Activated effector memory CD4-positive, alpha-beta T cell treated with anti-CD3 and anti-CD28 coated beads, Interleukin-2, amount 50 U/mL, for 16 hours (primary cell): Measurements from ENCODE around the gene DGKD.

Source experiments
- DNase-seq: peaks from one replicate; pipeline ENCODE4 v3.0.0-alpha.2; 2020

DGKD gene

DNA sequence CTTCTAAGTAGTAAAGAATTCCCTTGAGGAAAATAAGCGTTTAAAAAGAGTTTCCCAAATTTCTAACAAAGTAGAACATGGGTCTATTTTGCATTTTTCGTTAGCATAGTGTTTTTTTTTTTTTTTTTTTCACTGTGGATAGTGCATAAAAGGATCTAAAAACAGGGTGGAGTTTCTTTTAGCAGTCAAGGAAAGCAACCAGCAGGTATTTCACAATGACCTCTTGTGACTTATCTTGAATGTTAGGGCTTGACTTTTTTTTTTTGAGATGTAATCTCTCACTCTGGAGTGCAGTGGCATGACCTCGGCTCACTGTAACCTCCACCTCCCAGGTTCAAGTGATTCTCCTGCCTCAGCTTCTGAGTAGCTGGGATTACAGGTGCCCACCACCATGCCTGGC lies 14.9 kb upstream of the DGKD start:
- DNase-seq: no peak

DNA sequence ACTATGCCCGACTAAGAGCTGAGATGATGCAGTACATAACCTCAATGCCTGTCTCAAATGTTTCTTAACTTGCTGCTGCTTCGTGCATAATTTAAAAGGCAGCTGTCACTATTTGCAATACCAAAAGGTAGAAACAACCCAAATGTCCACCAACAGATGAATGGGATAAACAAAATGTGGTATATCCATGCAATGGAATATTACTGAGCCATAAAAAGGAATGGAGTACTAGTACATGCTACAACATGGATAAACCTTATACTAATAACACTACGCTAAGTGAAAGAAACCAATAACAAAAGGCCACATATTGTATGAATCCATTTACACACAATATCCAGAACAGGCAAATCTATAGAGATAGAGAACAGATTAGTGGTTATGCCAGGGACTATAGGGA lies 13.0 kb upstream of the DGKD start:
- no peak for DNase-seq

- DNase-seq: peak; percentile 10
These were observed 12.0 kb upstream of the DGKD start for GRCh38 chr2:233342301-233342700.

DNA sequence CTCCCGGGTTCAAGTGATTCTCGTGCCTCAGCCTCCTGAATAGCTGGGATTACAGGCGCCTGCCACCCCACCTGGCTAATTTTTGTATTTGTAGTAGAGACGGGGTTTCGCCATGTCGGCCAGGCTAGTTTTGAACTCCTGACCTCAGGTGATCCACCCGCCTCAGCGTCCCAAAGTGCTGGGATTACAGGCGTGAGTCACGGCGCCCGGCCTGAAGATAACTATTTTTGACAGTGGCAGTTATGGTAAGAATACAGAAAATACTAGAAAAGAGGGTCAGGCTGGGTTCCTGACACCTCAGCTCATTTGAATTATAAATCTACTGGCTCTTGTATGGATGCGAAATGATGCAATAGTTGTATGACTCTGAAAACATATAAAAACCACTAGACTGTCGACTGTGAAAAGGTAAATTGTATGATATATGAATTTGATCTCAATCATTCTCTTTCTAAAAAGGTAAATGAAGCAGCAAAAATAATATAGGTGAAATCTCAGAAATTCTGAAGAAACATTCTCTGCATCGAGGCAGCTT lies 11.1 kb upstream of the DGKD start:
- DNase-seq: peak; percentile 25

GRCh38 chr2:233346376-233346775 lies 7.9 kb upstream of the DGKD start:
- DNase-seq: peak; percentile 50

DNA sequence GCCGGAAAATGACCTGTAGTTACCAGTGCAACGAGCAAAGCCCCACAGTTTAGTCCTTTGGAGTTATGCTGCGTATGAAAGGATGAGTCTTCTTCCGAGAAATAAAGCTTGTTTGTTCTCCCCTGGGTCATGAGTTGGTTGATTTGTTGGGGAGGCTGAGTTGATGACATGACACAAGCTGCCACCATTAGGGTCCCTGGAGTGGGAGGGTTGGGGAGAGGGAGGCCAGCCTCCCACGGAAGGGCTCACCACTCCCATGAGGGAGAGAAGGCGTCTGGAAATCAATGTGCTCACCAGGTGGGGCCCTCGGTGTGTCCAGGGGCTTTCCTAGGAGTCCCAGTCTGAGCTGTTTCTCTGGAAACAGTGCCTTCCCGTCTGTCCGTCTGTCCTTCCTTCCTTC lies 7.4 kb upstream of the DGKD start:
- peak; percentile 49 for DNase-seq

GRCh38 chr2:233349005-233349998 lies 5.0 kb upstream of the DGKD start:
- no peak for DNase-seq

- peak; percentile 75 for DNase-seq
These were observed 3.6 kb upstream of the DGKD start for GRCh38 chr2:233350708-233351107.

GRCh38 chr2:233351423-233351822 lies 2.9 kb upstream of the DGKD start:
- no peak for DNase-seq

DNA sequence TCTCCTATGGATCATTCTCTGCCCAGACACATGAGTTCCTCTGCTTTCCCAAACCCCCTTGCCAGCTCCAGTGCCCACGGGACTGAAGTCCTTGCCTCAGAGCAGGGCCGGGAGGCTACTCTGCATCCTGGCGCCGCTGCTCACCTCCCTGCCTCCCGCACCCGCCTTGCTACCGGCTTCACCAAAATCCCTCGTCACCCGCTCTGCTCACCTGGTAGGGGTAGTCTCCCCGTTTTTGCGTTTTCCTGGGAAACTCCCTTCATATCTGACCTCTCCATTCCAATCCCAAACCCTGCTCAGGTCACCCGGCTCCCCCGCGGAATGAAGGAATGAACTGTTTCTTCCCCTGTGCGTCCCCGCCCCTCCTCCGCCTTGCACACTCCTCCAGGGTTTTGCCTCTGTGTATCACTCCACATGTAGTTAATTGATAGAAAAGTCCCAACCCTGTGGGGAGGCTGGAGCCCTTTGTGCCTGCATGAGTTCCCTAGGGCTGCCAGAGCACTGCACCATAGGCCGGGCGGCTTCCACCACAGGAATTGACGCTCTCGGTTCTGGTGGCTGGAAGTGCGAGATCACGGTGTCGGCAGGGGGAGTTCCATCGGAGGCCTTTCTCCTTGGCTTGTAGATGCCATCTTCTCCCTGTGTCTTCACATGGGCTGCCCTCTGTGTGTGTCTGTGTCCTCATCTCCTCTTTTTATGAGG lies 2.0 kb upstream of the DGKD start:
- DNase-seq: no peak

DNA sequence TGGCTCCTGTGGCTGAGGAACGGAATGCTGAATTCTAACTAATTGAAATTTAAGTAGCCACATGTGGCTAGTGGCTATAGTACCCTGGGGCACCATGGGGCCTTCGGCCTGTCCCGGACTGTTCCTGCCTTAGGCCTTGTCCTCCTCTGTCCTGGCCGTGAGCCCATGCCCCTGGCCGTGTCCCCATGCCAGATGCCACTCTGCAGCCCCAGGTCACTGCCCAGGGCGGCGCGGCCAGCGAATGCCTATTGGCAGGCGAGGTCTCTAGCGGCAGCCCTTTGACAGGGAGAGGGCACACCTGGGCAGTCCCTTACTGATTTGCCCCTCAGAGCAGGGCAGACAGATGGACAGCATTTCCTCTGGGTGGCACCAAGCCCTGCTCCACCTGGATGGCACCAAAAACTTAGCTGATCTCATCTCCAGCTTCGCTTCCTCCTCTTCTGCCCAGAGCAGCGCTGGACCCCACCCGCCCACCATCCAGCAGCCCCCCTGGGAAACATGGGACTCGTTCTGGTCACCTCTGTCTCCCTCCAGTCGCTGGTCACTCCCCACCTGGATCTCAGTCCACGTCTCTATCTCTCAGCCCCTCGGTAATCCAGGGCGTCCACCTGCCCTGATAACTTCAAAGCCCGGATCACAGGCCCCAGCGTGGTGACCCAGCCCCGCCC lies 1.1 kb upstream of the DGKD start:
- no peak for DNase-seq

GRCh38 chr2:233354500-233354924 lies 218 bp downstream of the DGKD start:
- no peak for DNase-seq

- peak; percentile 66 for DNase-seq
These were observed 779 bp downstream of the DGKD start for GRCh38 chr2:233354971-233355574.

- DNase-seq: no peak
These were observed 1.6 kb downstream of the DGKD start for GRCh38 chr2:233355916-233356315.

GRCh38 chr2:233356546-233357308 lies 2.4 kb downstream of the DGKD start:
- DNase-seq: no peak

GRCh38 chr2:233358335-233358734 lies 4.0 kb downstream of the DGKD start:
- DNase-seq: no peak

GRCh38 chr2:233358947-233359346 lies 4.7 kb downstream of the DGKD start:
- no peak for DNase-seq

DNA sequence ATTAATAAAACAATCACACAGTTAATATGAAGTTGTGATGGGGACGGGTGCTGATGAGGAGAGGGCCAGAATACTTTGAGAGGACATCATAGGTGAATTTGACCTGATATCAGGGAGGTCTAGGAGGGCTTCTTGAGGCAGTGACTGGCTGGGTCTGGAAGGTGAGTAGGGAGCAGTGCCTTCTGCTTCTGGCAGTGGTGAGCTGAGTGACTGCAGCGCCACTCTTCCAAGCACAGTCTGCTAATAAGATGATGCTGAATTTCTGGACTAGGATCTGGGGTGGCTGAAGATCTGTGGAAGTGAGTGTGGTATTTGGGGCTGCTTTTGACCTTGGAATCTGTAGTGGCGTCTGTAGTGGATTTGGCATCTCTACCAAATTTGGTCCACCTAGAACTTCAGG lies 5.5 kb downstream of the DGKD start:
- no peak for DNase-seq

- no peak for DNase-seq
These were observed 6.5 kb downstream of the DGKD start for GRCh38 chr2:233360771-233361176.

DNA sequence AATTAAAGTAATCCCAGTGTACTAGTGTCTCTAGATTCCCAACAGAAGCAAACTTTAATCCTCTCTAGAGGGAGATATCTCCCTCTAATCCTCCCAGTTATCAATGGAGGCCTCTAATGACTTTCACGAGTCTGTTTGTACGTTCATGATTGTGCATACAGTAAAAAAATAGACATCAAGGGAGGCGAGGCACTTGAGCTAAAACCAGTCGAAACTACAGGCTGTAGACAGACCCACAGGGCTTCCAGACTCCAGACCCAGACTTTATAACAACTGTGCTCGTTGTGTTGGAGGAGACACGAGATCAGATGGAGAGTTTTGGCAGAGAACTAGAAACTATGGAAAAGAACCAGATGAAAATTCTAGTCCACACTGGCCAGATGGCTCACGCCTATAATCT lies 7.0 kb downstream of the DGKD start:
- no peak for DNase-seq

DNA sequence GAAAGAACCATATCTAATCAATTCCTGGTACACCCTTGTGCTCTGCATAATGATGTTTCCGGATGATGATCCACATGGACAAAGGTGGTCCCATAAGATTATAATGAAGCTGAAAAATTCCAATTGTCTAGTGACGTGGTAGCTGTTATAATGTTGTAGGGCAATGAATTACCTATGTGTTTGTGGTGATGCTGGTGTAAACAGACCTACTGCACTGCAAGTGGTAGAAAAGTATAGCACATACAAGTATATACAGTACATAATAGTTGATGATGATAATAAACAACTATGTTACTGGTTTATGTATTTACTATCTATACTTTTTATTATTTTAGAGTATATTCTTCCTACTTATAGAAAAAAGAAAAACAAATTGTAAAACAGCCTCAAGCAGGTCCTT lies 8.4 kb downstream of the DGKD start:
- no peak for DNase-seq

DNA sequence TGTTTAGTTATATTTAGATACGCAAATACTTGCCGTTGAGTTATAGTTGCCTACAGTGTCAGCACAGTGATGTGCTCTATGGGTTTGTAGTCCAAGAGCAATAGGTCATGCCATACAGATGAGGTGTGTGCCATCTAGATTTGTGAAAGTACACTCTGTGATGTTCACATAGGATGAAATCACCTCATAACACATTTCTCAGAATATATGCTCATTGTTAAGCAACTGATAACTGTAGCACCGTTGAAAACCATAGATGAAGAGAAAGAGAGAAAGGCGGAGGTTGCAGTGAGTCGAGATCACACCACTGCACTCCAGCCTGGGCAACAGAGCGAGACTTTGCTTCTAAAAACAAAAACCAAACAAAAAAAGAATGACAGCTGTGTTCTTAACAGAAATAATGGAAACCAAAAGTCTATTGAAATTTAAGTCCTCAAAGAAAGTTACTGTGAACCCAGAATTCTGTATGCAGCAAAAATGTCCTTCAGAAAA lies 9.5 kb downstream of the DGKD start:
- DNase-seq: no peak
